ENCODE measurements around the gene TRIM2.

DNA sequence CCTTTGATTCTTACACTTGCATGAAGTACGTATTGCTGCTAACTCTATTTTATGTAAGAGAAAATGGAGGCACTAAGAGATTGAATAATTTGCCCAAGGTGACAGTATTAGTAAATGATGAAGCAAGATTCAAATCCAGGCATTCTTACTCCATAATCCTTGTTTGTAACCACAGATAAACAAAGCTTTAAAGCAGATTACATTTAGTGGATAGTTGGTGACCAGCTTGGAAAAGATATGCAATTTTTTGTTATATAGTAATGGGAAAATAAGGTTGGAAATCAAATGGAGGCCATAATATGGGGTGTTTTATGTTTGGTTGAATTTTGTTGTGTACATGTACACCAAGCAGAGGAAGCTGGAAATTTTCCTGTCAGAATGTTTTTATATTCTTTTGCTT lies 171.1 kb downstream of the TRIM2 start:
- TF ChIP-seq, protein P1, sequence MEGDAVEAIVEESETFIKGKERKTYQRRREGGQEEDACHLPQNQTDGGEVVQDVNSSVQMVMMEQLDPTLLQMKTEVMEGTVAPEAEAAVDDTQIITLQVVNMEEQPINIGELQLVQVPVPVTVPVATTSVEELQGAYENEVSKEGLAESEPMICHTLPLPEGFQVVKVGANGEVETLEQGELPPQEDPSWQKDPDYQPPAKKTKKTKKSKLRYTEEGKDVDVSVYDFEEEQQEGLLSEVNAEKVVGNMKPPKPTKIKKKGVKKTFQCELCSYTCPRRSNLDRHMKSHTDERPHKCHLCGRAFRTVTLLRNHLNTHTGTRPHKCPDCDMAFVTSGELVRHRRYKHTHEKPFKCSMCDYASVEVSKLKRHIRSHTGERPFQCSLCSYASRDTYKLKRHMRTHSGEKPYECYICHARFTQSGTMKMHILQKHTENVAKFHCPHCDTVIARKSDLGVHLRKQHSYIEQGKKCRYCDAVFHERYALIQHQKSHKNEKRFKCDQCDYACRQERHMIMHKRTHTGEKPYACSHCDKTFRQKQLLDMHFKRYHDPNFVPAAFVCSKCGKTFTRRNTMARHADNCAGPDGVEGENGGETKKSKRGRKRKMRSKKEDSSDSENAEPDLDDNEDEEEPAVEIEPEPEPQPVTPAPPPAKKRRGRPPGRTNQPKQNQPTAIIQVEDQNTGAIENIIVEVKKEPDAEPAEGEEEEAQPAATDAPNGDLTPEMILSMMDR (IDR thresholded peaks at IDR 0.05; ENCODE audit: insufficient read depth, low read length): no peak
- TF ChIP-seq, protein P2, sequence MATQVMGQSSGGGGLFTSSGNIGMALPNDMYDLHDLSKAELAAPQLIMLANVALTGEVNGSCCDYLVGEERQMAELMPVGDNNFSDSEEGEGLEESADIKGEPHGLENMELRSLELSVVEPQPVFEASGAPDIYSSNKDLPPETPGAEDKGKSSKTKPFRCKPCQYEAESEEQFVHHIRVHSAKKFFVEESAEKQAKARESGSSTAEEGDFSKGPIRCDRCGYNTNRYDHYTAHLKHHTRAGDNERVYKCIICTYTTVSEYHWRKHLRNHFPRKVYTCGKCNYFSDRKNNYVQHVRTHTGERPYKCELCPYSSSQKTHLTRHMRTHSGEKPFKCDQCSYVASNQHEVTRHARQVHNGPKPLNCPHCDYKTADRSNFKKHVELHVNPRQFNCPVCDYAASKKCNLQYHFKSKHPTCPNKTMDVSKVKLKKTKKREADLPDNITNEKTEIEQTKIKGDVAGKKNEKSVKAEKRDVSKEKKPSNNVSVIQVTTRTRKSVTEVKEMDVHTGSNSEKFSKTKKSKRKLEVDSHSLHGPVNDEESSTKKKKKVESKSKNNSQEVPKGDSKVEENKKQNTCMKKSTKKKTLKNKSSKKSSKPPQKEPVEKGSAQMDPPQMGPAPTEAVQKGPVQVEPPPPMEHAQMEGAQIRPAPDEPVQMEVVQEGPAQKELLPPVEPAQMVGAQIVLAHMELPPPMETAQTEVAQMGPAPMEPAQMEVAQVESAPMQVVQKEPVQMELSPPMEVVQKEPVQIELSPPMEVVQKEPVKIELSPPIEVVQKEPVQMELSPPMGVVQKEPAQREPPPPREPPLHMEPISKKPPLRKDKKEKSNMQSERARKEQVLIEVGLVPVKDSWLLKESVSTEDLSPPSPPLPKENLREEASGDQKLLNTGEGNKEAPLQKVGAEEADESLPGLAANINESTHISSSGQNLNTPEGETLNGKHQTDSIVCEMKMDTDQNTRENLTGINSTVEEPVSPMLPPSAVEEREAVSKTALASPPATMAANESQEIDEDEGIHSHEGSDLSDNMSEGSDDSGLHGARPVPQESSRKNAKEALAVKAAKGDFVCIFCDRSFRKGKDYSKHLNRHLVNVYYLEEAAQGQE (IDR thresholded peaks at IDR 0.05; ENCODE audit: insufficient replicate concordance, low read depth): no peak

All from HL-60 (cell line).